HepG2 (cell line): ENCODE measurements around the gene AMBRA1. TPM values are rescaled to one million over a fixed set of nuclear protein-coding genes. Genes with fewer than 3 reads are reported as not detected.

Experiments used
- ATAC-seq: fragments of 200-7000 bp; cut with Tn5 transposase; 3 replicates; pipeline ENCODE4 v1.9.1; 2020; ENCODE audit warnings: mild to moderate bottlenecking, moderate library complexity
- BruUV-seq: library from RNA; stranded (reverse); fragments of 400-500 nt; replicated peaks from 2 replicates; lab custom pipeline; 2021; lab: Mats Ljungman, UMichigan
- CTCF ChIA-PET: fragments of 300-600 bp; formaldehyde crosslinking; extraction: SDS; loops from one replicate; lab custom pipeline; 2021; ENCODE audit warnings: low total read pairs, inconsistent platforms, low intra/inter-chr PET ratio; lab: Yijun Ruan, JAX
- POLR2A ChIA-PET: fragments of 350-600 bp; sonication (Branson Sonifier 250); formaldehyde crosslinking; loops from one replicate; lab custom pipeline; 2020; ENCODE audit warnings: antibody characterized with exemption, inconsistent platforms; lab: Yijun Ruan, JAX
- DNase-seq: peaks from one replicate; pipeline ENCODE4 v3.0.0-alpha.2; 2015; ENCODE audit warnings: low spot score
- FAIRE-seq: peaks from 3 replicates; lab custom pipeline; 2011; peaks lifted over from hg19 to GRCh38; lab: Jason Lieb, UNC
- H2AFZ ChIP-seq: one replicate; pipeline ENCODE4 v1.6.1; 2011; ENCODE audit warnings: low read length, inconsistent platforms
- H3K27ac ChIP-seq: fragments of 300-600 bp; 3 replicates; pipeline ENCODE4 v1.8.0; 2011; ENCODE audit warnings: mixed run types, mild to moderate bottlenecking, mixed read lengths, low read length, inconsistent platforms; ENCODE audit not compliant: insufficient read depth; ENCODE audit errors: extremely low read length
- H3K27me3 ChIP-seq, 2 experiments: fragments of 200-600 bp in 1 of 2; 2 replicates in 1 of 2; 3 replicates in 1 of 2; pipeline versions ENCODE4 v1.6.0 to v1.8.0; 2011; ENCODE audit warnings: low read length in 2 of 2, mild to moderate bottlenecking in 2 of 2, moderate library complexity in 2 of 2, inconsistent platforms in 1 of 2; ENCODE audit not compliant: insufficient read depth in 2 of 2, control insufficient read depth in 1 of 2
- H3K36me3 ChIP-seq, 2 experiments: fragments of 200-600 bp in 1 of 2; replicated peaks in 1 of 2; 2 replicates in 1 of 2; 3 replicates in 1 of 2; pipeline versions ENCODE4 v1.5.1 to v1.8.0; 2011; ENCODE audit warnings: low read length in 2 of 2, inconsistent platforms in 1 of 2; ENCODE audit not compliant: insufficient read depth in 2 of 2, control insufficient read depth in 1 of 2
- H3K4me1 ChIP-seq: 2 replicates; pipeline ENCODE4 v1.5.1; 2012; ENCODE audit warnings: low read length, inconsistent platforms; ENCODE audit not compliant: insufficient read depth
- H3K4me2 ChIP-seq: 2 replicates; pipeline ENCODE4 v1.6.0; 2011; ENCODE audit warnings: low read depth, low read length, inconsistent platforms
- H3K4me3 ChIP-seq, 3 experiments: fragments of 200-600 bp in 1 of 3; sonication (generic), shearing (Covaris generic) in 1 of 3; replicated peaks in 1 of 3; 2 replicates each; pipeline ENCODE4 v1.5.1; 2011 to 2016; ENCODE audit warnings: low read length in 3 of 3, inconsistent platforms in 2 of 3, low read depth in 2 of 3, mild to moderate bottlenecking in 2 of 3, control low read depth in 1 of 3, mixed read lengths in 1 of 3; ENCODE audit not compliant: insufficient read depth in 1 of 3
- H3K79me2 ChIP-seq: one replicate; pipeline ENCODE4 v1.6.1; 2011; ENCODE audit warnings: low read length, inconsistent platforms; ENCODE audit not compliant: insufficient read depth
- H3K9ac ChIP-seq: 2 replicates; pipeline ENCODE4 v1.6.0; 2011; ENCODE audit warnings: mild to moderate bottlenecking, low read depth, low read length, inconsistent platforms; ENCODE audit not compliant: insufficient read depth
- H3K9me3 ChIP-seq: 2 replicates; pipeline ENCODE4 v1.5.1; 2012; ENCODE audit warnings: mild to moderate bottlenecking, low read length
- H4K20me1 ChIP-seq: 2 replicates; pipeline ENCODE4 v1.6.0; 2011; ENCODE audit warnings: inconsistent platforms, mild to moderate bottlenecking, low read length, moderate library complexity; ENCODE audit not compliant: insufficient read depth
- CEBPB ChIP-seq: IDR thresholded peaks from 2 replicates; pipeline ENCODE4 v1.6.1; 2011; ENCODE audit warnings: low read depth, low read length, improper control_type of control experiment, borderline replicate concordance
- CEBPG ChIP-seq: IDR thresholded peaks from 2 replicates; pipeline ENCODE4 v1.6.1; 2016
- POGZ ChIP-seq: sonication (generic); formaldehyde crosslinking; IDR thresholded peaks from 2 replicates; pipeline ENCODE4 v1.4.0; 2020; ENCODE audit warnings: mild to moderate bottlenecking, missing genetic modification reagents
- STAG1 ChIP-seq: sonication (generic); formaldehyde crosslinking; IDR thresholded peaks from 2 replicates; pipeline ENCODE4 v1.4.0; 2020; ENCODE audit warnings: missing genetic modification reagents
- WGBS: methylation state at CpG from one replicate; pipeline ENCODE4 v1.1.6; 2017; ENCODE audit warnings: low lambda C conversion rate; 5-methylcytosine and 5-hydroxymethylcytosine counted together
- in situ Hi-C: cut with HindIII; loops from 2 replicates; pipeline ENCODE4 v1.10.0; 2017; ENCODE audit warnings: low pct_unique_long_range_greater_than_20kb; ENCODE audit not compliant: extremely low pct_ligation_motif_present
- intact Hi-C: fragments of 100-400 bp; cut with micrococcal nuclease; formaldehyde crosslinking; loops from one replicate; pipeline ENCODE4 v1.10.0; 2022; ENCODE audit not compliant: unreplicated experiment
- polyA plus RNA-seq, 8 experiments: library from polyadenylated mRNA; depleted of rRNA in 3 of 8; stranded (reverse) in 7 of 8; unstranded in 1 of 8; fragments of >200 nt; fragmentation: Illumina TruSeq in 4 of 8; extraction: Trizol in 4 of 8; gene quantifications; 2 replicates each; pipeline versions ENCODE4 v1.2.1 to v1.2.3, GENCODE V29; 2011 to 2016; ENCODE audit warnings: low read depth in 4 of 8, missing spikeins in 1 of 8, mixed read lengths in 1 of 8; ENCODE audit not compliant: insufficient read depth in 1 of 8
- total RNA-seq, 5 experiments: library from RNA; depleted of rRNA; stranded (reverse); fragments of >200 nt; fragmentation: Illumina TruSeq; extraction: Trizol; gene quantifications; 2 replicates each; pipeline ENCODE4 v1.2.3, GENCODE V29; 2016; ENCODE audit warnings: low read depth in 1 of 5
- TF ChIP-seq, protein P1 (sequence below): IDR thresholded peaks from 2 replicates; pipeline ENCODE4 v1.6.1; 2016; ENCODE audit warnings: control low read depth
- TF ChIP-seq, protein P2 (sequence below): sonication (generic); formaldehyde crosslinking; IDR thresholded peaks from 2 replicates; pipeline ENCODE4 v1.4.0; 2020; ENCODE audit warnings: low read depth, mild to moderate bottlenecking, missing genetic modification reagents
- TF ChIP-seq, protein P3 (sequence below): sonication (generic); formaldehyde crosslinking; IDR thresholded peaks from 2 replicates; pipeline ENCODE4 v1.5.0; 2020; ENCODE audit warnings: mild to moderate bottlenecking, missing genetic modification reagents
- TF ChIP-seq, protein P4 (sequence below): sonication (generic); formaldehyde crosslinking; IDR thresholded peaks from 2 replicates; pipeline ENCODE4 v1.5.0; 2020; ENCODE audit warnings: missing genetic modification reagents

The AMBRA1 gene
- total and polyA plus RNA-seq, 2 of the 13 experiments (the other 11 are each of a cell fraction or from before 2014, with no cell fraction given) = 15.7 to 26.0 TPM

DNA sequence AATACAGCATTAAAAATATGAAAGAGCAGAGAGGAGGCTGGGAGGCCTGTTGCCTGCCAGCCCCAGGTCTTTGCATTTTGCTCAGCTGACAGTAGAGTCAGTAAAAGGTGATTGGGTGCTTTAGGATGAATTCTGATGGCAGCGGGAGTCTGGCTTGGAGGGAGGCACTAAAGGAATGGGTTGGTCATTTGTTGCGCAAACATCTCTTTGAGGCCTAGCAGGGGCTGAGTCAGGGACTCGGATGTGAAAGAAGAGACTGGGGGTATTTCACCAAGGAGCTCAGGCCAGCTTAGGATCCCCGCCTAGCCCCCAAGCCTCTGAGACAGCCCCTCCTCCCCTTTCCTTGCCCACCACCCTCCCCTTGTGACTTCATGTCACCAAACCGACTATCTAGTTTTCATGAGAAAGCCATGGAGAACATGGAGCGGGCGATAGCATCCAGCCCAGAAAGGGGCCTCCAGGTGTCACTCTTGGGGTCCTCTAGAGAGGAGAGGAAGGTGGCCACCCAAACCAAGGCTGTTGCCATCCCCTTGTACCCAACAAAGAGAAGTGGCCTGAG, 236.8 kb downstream of the AMBRA1 start:
- no peak overlapping the region for H3K4me3 ChIP-seq
- no peak overlapping the region for H3K4me2 ChIP-seq
- peaks cover 18% of the 10 kb centered on the region for H3K4me1 ChIP-seq
- TF ChIP-seq CEBPG (CRISPR knock-in tag) (peak; percentile 48; the same call in 1 of the 2 replicates), CEBPB (peak; percentile 79), STAG1 (no peak), POGZ (no peak)
- TF ChIP-seq, protein P1, sequence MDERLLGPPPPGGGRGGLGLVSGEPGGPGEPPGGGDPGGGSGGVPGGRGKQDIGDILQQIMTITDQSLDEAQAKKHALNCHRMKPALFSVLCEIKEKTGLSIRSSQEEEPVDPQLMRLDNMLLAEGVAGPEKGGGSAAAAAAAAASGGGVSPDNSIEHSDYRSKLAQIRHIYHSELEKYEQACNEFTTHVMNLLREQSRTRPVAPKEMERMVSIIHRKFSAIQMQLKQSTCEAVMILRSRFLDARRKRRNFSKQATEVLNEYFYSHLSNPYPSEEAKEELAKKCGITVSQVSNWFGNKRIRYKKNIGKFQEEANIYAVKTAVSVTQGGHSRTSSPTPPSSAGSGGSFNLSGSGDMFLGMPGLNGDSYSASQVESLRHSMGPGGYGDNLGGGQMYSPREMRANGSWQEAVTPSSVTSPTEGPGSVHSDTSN (CRISPR knock-in tag) = no peak
- TF ChIP-seq, protein P2, sequence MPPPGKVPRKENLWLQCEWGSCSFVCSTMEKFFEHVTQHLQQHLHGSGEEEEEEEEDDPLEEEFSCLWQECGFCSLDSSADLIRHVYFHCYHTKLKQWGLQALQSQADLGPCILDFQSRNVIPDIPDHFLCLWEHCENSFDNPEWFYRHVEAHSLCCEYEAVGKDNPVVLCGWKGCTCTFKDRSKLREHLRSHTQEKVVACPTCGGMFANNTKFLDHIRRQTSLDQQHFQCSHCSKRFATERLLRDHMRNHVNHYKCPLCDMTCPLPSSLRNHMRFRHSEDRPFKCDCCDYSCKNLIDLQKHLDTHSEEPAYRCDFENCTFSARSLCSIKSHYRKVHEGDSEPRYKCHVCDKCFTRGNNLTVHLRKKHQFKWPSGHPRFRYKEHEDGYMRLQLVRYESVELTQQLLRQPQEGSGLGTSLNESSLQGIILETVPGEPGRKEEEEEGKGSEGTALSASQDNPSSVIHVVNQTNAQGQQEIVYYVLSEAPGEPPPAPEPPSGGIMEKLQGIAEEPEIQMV (CRISPR knock-in tag) = no peak
- TF ChIP-seq, protein P3, sequence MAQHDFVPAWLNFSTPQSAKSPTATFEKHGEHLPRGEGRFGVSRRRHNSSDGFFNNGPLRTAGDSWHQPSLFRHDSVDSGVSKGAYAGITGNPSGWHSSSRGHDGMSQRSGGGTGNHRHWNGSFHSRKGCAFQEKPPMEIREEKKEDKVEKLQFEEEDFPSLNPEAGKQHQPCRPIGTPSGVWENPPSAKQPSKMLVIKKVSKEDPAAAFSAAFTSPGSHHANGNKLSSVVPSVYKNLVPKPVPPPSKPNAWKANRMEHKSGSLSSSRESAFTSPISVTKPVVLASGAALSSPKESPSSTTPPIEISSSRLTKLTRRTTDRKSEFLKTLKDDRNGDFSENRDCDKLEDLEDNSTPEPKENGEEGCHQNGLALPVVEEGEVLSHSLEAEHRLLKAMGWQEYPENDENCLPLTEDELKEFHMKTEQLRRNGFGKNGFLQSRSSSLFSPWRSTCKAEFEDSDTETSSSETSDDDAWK = no peak
- TF ChIP-seq, protein P4, sequence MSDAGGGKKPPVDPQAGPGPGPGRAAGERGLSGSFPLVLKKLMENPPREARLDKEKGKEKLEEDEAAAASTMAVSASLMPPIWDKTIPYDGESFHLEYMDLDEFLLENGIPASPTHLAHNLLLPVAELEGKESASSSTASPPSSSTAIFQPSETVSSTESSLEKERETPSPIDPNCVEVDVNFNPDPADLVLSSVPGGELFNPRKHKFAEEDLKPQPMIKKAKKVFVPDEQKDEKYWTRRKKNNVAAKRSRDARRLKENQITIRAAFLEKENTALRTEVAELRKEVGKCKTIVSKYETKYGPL (CRISPR knock-in tag) = no peak
- H3K79me2 ChIP-seq = peaks cover 2% of the 10 kb centered on the region
- in situ Hi-C loops = no loop called here
- H3K9me3 ChIP-seq = no peaks in the 10 kb centered on the region
- 0 out of 5 replicates have a peak, but pooled peaks cover 0 to 11% of the 10 kb centered on the region in 2 experiments for H3K36me3 ChIP-seq
- H3K27me3 ChIP-seq = no peaks in the 10 kb centered on the region
- no peak overlapping the region for H3K27ac ChIP-seq
- FAIRE-seq (no peak), ATAC-seq (no peak), DNase-seq (no peak)
- no TSS peak for BruUV-seq
- ChIA-PET CTCF (no interaction called here), POLR2A (no interaction called here)
- intact Hi-C loops = no loop called here
- 86% methylated on average over 3 of the region's 7 CpGs for WGBS
- H2AFZ ChIP-seq = no peak overlapping the region
- no peak overlapping the region for H3K9ac ChIP-seq
- H4K20me1 ChIP-seq = no peaks in the 10 kb centered on the region
